ENCODE measurements around the gene EPHB2.

Gene EPHB2

DNA sequence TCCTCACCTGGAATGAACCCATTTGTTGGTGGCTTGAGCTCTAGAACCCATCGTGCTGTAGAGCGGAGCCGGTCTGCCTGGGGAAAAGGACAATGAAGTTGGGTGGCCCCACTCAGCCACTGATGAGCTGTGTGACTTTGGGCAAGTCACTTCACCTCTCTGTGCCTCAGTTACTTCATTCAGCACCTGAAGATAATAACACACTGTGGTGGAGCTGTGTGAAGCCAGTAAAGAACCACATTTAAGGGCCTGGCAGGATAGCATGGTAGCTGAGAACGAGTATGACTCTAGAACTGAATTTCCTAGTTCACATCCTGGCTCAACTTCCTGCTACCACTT, 37.1 kb downstream of the EPHB2 start:
- in situ Hi-C loops (cut with HindIII; ENCODE audit: low sequenced_read_pairs) = no loop called here

DNA sequence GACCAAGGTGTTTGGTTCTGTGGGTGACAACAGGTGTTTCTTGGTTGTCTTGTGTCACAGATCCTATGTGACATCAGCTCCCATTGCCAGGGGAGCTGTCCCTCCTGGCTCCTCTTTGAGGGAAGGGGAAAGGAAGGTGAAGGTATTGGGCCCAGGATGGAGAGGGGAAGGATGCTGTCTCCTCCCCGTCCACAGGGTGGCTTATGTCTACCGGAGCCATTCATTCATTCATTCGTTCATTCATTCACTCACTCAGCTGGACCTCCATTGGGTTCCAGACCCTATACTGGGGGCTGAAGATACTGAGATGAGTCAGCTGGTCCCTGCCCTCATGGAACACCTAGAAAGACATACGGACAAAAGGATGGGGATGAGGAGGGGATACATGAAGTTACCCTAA, 38.9 kb downstream of the EPHB2 start:
- in situ Hi-C loops (cut with HindIII; ENCODE audit: low sequenced_read_pairs) = no loop called here

DNA sequence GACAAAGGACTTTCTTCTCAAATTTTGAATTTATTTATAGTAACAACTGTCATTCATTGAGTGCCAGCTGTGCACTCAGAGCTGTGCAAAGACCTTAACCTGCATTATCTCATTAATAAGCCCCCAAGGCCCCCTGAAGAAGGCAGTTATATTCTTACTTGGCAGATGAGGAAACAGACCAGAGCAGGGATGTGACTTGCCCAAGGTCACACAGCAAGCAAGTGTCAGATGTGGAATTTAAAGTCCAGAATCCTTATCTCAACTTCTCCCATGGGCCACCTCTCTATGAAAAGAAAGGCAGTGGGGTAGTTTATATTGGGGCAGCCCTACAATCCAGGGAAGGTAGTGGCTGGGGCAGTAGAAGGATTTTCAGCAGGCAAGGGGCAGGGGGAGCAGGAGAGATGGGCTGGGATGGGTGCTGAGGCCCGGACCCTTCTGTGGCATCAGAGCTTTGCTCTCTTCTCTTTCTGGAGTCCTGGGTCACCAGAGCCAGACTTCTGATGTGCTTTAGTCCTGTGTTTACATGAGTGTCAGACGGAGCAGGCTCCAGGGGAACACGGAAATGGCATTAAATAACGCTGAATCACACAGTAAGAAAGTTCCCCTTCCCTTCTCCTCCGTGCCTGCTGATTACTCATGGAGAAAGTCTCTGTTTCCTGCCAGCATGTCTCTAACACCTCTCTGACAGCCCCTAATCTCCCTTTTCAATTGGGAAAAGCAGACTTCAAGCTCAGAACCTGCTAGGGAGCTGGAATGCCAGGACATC, 39.5 kb downstream of the EPHB2 start:
- in situ Hi-C loops (cut with HindIII; ENCODE audit: low sequenced_read_pairs) = loop anchor here (5.0 kb wide), 1 partner anchor 37 kb away; no protein-coding TSS in a partner anchor

- in situ Hi-C loops (cut with HindIII; ENCODE audit: low sequenced_read_pairs) = loop anchor here (5.0 kb wide), 1 partner anchor 37 kb away; no protein-coding TSS in a partner anchor
Observed at GRCh38 chr1:22750685-22751051, 40.0 kb downstream of the EPHB2 start.

DNA sequence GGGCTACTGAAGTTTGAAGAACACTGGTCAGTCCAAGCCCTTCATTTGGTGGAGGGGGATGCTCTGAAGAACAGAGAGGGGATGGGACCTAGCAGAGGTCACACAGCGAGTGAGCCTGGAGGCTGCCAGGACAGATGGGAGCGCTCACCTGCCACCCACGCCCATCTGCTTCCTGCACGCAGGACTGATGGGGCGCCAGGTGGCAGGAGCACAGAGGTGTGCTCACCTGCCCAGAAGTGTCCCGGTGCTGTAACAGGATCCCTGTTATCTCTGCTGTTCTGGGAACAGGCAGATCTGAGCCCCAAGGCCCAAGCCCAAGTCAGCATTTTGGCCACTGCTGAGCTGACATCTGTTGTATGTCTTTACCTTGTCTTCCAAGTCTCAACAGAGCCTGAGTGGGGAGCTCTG, 40.5 kb downstream of the EPHB2 start:
- in situ Hi-C loops (cut with HindIII; ENCODE audit: low sequenced_read_pairs) = loop anchor here (5.0 kb wide), 1 partner anchor 36 kb away; no protein-coding TSS in a partner anchor

DNA sequence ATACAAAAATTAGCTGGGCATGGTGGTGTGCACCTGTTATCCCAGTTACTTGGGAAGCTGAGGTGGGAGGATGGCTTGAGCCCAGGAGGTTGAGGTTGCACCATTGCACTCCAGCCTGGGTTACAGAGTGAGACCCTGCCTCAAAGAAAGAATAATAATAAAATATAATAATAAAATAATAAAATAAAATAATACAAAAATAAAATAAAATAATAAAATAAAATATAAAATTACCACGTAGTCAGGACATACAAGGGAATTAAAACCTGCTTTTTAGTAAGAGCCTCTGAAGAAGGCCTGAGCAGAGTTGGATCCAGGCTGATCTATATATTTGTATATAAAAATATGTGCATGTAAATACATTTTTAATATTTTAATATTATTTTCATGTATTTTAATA, 41.7 kb downstream of the EPHB2 start:
- in situ Hi-C loops (cut with HindIII; ENCODE audit: low sequenced_read_pairs) = loop anchor here (5.0 kb wide), 1 partner anchor 35 kb away; no protein-coding TSS in a partner anchor

GRCh38 chr1:22753481-22753971, 42.9 kb downstream of the EPHB2 start:
- in situ Hi-C loops (cut with HindIII; ENCODE audit: low sequenced_read_pairs) = loop anchor here (5.0 kb wide), 1 partner anchor 34 kb away; no protein-coding TSS in a partner anchor

DNA sequence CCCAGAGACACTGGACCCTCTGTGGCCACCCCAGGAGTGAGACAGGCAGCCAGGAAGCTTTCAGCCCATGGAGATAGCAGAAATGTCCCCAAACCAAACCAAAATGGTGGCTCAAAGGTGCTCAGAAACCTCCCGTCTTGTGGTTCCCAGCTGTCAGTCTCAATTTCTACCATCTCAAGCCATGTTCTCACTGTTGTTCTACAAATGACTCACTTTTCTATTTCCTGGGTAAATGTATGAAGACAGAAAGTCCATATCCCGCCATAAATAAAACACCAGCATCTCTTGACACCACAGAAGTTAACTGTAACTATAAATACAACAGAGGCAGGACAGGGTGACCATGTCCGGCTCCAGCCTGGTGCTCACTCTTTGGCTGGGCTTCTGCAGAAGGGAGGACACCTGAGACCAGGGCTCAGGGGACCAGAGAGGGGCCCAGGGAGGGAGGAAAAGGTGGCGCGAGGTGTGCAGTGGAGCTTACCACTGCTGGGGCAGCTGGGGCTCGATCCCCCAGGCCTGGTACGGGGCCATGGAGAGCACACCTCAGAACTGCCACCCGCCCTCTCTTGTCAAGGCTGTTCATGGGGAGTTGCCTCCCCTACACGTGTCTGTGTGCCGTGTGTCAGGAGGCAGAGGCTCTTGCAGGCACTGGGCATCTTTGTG, 43.6 kb downstream of the EPHB2 start:
- in situ Hi-C loops (cut with HindIII; ENCODE audit: low sequenced_read_pairs) = loop anchor here (5.0 kb wide), 1 partner anchor 33 kb away; no protein-coding TSS in a partner anchor

GRCh38 chr1:22754824-22755223, 44.2 kb downstream of the EPHB2 start:
- in situ Hi-C loops (cut with HindIII; ENCODE audit: low sequenced_read_pairs) = loop anchor here (5.0 kb wide), 3 partner anchors 32 to 52 kb away; no protein-coding TSS in a partner anchor

DNA sequence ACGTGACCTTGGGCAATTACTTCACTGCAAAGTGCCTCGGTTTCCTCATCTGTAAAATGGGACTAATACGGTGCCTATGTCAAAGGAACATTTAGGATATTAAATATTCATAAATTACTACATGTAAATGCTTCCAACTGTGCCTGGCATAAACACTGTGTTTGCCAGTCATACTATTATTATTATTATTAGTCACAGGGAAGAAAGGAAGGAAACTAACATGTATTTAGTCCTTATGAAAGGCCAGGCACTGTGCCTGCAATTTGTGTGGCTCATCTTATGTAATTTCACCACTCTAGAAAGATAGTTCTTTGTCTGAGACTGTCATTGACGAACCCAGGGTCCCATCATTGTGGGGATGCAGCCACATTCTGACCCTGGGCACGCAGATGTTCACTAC, 45.0 kb downstream of the EPHB2 start:
- in situ Hi-C loops (cut with HindIII; ENCODE audit: low sequenced_read_pairs) = loop anchor here (5.0 kb wide), 2 partner anchors 48 to 52 kb away; no protein-coding TSS in a partner anchor

DNA sequence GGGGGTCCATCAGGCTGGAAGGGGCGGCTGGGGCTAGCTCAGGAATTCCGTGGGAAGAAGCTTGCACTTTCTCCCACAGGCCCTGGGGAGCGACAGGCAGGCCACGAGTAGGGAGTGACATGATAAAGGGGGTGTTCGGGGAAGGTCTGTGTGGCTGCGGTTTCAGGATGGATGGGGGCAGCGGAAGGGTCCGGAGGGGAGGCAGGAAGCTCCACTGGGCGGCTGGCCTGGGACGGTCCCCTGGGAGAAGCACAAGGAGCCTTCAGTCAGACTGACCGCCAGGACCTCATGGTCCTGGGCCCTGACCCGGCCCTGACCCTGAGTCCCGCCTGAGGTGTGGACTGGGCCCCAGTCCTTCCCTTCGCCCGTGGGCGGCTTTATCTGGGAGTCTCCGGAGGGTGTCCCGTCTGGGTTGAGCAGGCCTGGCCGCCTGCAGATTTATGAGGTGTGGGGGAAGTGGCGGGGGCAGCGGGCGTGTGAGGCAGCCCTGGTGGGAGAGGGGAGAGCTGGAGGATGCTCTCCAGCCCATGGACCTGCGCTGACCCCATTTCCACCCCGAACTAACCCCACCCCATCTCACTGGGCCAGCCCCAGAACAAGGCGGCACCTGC, 45.6 kb downstream of the EPHB2 start:
- in situ Hi-C loops (cut with HindIII; ENCODE audit: low sequenced_read_pairs) = loop anchor here (5.0 kb wide), 2 partner anchors 49 to 51 kb away; no protein-coding TSS in a partner anchor

DNA sequence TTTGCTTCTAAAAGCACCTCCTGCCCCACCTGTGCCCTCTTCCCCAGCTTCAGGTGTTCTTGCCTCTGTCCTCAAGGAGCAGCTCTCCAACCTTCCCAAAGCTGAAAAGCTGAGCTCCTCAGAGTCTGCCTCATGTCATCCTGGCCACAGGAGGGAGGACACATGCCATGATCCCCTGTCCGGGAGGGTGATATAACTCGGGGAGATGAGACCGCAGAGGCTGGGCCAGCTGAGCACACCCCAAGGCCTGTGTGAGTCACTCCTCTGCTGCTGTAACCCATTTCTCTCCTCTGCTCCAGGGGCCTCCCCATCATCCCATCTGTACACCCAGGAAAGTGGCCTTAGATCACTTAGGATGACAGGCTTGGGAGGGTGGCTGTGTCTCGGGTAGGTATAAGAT, 49.8 kb downstream of the EPHB2 start:
- in situ Hi-C loops (cut with HindIII; ENCODE audit: low sequenced_read_pairs) = no loop called here

DNA sequence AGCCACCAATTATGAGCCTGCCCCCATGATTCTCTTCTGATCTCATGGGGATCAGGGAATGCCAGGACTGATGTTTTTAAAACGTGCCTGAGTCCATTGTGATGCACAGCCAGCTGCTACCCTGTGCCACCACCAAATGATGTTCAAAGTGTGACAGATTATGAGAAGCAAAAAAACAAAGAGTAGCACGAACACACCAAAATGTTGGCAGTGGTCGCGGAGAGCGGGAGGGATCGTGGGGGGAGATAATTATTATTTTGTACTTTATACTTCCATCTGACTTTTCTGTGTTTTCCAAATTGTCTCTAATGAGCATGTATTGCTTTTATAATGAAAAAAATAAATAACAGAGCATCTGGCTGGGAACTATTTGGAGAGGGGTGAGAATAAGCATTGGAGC, 50.5 kb downstream of the EPHB2 start:
- in situ Hi-C loops (cut with HindIII; ENCODE audit: low sequenced_read_pairs) = no loop called here

GRCh38 chr1:22761821-22762220, 51.2 kb downstream of the EPHB2 start:
- in situ Hi-C loops (cut with HindIII; ENCODE audit: low sequenced_read_pairs) = no loop called here

DNA sequence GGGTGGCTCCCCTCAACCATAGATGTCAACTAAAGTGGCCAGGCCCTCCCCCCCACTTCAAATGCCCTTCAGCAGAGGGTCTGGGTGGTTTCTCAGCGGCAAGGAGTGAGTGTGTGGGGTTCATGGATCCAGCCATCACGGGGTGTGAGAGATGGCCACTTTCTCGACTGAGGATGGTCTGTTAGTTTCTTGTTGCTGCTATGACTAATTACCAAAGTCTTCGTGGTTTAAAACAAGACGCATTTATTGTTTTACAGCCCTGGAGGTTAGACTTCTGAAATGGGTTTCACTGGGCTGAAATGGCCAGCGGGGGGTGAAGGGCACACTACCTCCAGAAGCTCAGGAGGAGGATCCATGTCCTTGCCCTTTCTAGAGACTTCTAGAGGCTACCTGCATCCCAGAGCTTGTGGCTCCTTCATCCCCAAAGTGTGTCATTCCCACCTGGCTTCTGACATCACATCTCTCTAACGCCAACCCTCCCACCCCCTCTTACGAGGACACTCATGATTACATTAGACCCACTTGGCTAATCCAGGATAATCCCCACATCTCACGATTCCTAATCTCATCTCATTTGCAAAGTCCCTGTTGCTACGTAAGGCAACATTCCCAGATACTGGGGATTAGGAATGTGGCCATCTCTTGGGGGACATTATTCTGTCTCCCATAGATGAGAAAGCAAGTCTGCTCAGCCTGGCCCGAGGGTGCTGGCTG, 53.0 kb downstream of the EPHB2 start:
- in situ Hi-C loops (cut with HindIII; ENCODE audit: low sequenced_read_pairs) = no loop called here

- in situ Hi-C loops (cut with HindIII; ENCODE audit: low sequenced_read_pairs) = no loop called here
Observed at GRCh38 chr1:22767852-22768251, 57.2 kb downstream of the EPHB2 start.

- in situ Hi-C loops (cut with HindIII; ENCODE audit: low sequenced_read_pairs) = no loop called here
Observed at GRCh38 chr1:22769932-22770331, 59.3 kb downstream of the EPHB2 start.

- in situ Hi-C loops (cut with HindIII; ENCODE audit: low sequenced_read_pairs) = no loop called here
Observed at GRCh38 chr1:22772014-22772413, 61.4 kb downstream of the EPHB2 start.

GRCh38 chr1:22773981-22774832, 63.6 kb downstream of the EPHB2 start:
- in situ Hi-C loops (cut with HindIII; ENCODE audit: low sequenced_read_pairs) = no loop called here

GRCh38 chr1:22774833-22775182, 64.2 kb downstream of the EPHB2 start:
- in situ Hi-C loops (cut with HindIII; ENCODE audit: low sequenced_read_pairs) = loop anchor here (5.0 kb wide), 1 partner anchor 47 kb away; no protein-coding TSS in a partner anchor
